Middle frontal gyrus (tissue), 1 donor: ENCODE data around the gene TFIP11.

Source experiments
- DNase-seq: peaks from one replicate; pipeline ENCODE4 v3.0.0-alpha.2; 2015; ENCODE audit warnings: low spot score; ENCODE audit errors: extremely low spot score

The TFIP11 gene

GRCh38 chr22:26450453-26451185 lies 61.7 kb downstream of the TFIP11 start:
- no peak for DNase-seq

- no peak for DNase-seq
These were observed 63.3 kb downstream of the TFIP11 start for GRCh38 chr22:26448941-26449340.

- no peak for DNase-seq
These were observed 63.9 kb downstream of the TFIP11 start for GRCh38 chr22:26448334-26448733.

DNA sequence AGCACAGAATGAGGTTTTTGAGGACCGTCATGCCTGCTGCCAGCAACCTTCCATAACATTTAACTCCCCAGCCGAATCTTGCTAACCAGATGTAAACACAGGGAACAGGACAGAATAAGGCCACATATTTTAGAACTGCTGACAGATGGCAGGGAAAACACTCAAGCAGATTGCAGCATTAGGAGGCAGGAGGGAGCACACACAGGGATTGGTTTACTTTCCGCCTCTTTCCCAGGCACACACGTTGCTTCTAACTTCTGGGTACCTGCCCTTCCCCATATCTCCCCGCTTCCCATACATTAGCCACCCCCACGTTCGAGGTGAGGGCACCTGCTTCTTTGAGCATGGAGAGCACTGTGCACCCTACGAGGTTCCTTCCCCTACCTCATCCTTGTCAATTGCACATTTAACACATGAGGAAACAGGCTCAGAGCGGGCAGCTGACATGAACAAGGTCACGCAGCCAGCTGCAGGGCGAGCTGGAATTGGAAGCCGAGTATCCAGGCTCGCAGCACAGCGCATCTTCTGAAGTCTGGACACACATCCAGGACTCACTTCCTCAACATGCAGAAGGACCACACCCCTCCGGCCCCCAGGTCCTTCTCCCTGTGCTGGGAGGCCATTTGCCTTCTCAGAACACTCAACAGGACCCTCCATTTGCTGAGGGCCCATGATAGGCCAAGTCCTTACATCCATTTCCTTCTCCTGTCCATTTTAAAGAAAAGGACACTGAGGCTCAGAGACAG lies 64.5 kb downstream of the TFIP11 start:
- peak; percentile 3 for DNase-seq

DNA sequence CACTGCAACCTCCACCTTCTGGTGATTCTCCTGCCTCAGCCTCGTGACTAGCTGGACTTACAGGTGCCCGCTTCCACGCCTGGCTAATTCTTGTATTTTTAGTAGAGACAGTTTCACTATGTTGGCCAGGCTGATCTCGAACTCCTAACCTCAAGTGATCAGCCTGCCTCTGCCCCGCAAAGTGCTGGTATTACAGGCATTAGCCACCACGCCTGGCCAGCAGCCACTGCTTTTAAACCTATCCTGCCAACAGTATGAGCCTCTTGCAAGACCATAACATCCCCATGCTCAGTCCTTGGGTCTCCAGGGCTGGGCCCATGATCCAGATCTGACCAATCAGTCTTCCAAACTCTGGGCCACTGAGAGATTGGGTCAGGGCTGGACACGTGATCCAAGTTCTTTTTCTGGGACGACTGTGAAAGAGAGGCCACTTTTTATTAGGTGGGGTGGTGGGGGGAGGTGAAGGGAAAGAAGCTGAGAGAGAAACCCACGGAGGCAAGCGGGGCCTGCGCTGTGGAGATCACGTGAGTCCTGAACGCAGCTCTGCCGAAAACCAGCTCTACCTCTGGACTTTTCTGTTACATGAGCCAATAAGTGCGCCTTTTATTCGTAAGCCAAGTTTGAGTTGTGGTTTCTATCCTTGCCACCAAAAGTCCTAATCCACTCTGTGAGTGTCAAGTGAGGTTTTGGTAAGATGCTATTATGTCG lies 65.3 kb downstream of the TFIP11 start:
- DNase-seq, result no peak

GRCh38 chr22:26445577-26446275 lies 66.5 kb downstream of the TFIP11 start:
- no peak for DNase-seq

DNA sequence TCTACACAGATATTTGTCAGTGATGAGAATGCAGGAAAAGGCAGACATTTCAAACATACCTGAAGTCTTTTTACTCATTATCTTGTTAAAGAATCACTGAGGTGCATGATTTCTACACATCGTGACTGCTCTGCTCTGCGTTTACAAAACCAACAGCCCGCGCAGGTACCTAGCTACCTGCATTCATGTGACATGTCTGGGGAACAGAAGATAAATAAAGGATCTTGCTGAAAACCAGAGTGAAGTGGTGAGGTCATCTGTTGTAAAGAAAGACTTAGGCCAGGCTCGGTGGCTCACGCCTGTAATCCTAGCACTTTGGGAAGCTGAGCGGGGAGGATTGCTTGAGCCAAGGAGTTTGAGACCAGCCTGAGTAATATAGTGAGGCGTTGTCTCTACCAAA lies 67.5 kb downstream of the TFIP11 start:
- DNase-seq, result no peak

DNA sequence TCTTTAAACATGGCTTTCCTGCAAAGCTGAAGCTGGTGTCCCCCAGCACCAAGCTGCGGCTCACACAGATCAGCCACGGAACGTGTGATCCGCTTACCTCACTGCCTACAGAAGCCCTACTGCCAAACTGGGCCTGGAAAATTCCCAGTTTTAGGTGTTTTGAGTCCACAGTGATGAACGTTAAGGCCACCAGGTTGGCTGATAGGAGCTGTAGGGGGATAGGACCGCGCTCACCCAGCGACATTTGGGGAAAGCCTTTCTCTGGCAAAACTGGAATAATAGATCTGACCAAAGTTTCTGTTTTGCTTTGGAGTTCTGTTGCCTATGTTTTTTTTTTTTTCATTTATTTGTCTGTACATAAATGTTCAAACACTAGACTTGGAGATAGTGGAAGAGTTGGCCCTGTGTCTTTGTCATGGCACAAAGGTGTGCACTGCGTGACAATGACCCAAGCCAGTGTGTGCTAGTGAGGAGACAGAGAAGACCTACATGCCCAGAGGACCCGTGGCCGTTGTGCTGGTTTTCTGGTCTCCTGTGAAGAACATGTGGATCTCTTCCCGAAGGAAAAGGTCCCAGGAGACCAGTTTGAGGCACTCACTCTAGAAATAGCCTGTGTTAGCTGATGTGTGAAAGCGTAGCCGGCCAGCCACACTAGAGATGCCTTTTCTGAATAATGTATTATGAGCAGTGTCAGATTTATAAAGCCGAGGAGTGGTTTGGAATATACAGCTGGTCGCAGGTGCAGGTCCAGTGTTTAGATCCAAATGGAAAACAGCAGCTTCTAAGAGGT lies 68.2 kb downstream of the TFIP11 start:
- DNase-seq, result no peak

GRCh38 chr22:26442086-26442756 lies 70.1 kb downstream of the TFIP11 start:
- no peak for DNase-seq
